Epithelial cell of proximal tubule (primary cell): ENCODE results near the gene TMC1. TPM values are rescaled to one million over a fixed set of nuclear protein-coding genes. Genes with fewer than 3 reads are reported as not detected.
"Not testable (repeated sequence)": the region's sequence is repeated elsewhere in the genome, so short reads cannot be mapped to it uniquely, and the experiment has no call there.

Experiments used
- DNase-seq: peaks from one replicate; pipeline ENCODE4 v3.0.0-alpha.2; 2011; ENCODE audit warnings: low read depth
- H3K4me3 ChIP-seq: 2 replicates; pipeline ENCODE4 v1.5.1; 2011; ENCODE audit warnings: low read depth, mild to moderate bottlenecking, low read length
- total RNA-seq: library from RNA; depleted of rRNA; stranded (reverse); fragments of >200 nt; gene quantifications from 2 replicates; pipeline ENCODE4 v1.2.3, GENCODE V29; 2015
- TF ChIP-seq, protein P1 (sequence below): conservative IDR thresholded peaks from 2 replicates; pipeline ENCODE4 v1.5.1; 2012; ENCODE audit warnings: low read depth, mild to moderate bottlenecking, low read length

TMC1 gene
- total RNA-seq, 1 donor from 2014 or later = not detected

DNA sequence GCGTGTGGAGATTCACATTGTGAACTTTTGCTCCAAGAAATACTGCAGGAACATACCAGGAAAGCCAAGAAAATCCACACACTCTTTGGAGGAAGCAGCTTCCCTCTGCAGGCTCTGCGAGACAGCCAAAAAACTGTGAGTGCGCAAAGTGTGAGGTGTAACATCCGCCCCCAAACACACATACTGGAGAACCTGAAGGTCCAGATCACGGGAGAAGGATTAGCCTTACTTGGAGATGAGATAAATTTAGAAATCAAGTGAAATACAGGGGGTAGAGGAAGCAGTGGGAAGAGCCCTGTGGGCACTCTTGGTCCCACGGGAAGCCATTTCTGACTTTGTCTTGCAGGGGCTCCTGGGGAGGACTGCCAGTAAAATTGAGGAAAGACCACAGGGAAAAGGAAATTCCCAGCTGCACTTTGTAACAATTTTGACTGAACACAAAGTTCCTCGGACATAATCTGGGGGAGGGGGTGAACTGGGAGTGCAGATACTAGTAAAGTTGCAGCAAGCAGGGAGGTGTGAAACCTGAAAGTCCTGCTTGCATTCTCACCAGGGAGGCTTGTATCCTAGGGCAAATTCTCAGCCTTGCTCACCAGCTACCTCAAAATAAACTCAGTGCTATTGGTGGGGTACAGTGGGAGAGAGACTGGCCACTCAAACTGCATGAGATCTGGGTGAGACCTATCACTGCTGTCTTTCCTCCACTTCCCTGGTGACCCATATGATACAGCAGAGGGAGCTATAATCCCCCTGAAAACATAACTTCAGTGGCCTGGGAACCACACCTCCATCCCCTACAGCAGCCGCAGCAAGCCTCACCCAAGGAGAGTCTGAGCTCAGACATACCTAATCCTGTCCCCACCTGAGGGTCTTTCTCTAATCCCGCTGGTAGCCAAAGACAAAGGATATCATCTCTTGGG lies 322.4 kb downstream of the TMC1 start:
- DNase-seq = no peak
- H3K4me3 ChIP-seq = no peak overlapping the region
- TF ChIP-seq, protein P1, sequence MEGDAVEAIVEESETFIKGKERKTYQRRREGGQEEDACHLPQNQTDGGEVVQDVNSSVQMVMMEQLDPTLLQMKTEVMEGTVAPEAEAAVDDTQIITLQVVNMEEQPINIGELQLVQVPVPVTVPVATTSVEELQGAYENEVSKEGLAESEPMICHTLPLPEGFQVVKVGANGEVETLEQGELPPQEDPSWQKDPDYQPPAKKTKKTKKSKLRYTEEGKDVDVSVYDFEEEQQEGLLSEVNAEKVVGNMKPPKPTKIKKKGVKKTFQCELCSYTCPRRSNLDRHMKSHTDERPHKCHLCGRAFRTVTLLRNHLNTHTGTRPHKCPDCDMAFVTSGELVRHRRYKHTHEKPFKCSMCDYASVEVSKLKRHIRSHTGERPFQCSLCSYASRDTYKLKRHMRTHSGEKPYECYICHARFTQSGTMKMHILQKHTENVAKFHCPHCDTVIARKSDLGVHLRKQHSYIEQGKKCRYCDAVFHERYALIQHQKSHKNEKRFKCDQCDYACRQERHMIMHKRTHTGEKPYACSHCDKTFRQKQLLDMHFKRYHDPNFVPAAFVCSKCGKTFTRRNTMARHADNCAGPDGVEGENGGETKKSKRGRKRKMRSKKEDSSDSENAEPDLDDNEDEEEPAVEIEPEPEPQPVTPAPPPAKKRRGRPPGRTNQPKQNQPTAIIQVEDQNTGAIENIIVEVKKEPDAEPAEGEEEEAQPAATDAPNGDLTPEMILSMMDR = peak; percentile 46

DNA sequence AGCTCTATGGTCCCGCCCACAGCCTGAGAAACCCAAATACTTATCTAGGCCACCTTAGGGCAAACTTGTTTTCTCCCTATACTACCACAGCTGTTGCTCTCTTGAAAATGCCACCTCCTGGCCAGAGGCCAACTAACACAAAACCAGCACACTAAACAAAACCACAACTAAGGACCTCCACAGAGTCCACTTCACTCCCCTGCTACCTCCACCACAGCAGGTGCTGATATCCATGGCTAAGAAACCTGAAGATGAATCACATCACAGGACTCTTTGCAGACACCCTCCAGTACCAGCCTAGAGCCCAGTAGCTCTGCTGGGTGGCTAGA lies 323.0 kb downstream of the TMC1 start:
- no peak for DNase-seq
- no peak overlapping the region for H3K4me3 ChIP-seq
- TF ChIP-seq, protein P1 = no peak

DNA sequence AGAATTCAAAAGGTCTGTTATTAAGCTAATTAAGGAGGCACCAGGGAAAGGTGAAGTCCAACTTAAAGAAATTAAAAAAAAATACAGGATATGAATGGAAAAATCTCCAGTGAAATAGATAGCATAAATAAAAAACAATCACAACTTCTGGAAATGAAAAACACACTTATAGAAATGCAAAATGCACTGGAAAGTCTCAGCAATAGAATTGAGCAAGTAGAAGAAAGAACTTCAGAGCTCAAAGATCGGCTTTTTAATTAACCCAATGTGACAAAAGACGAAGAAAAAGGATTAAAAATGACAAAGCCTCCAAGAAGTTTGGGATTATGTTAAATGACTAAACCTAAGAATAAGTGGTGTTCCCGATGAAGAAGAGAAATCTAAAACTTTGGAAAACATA lies 323.6 kb downstream of the TMC1 start:
- not testable (repeated sequence) for DNase-seq, H3K4me3 ChIP-seq

DNA sequence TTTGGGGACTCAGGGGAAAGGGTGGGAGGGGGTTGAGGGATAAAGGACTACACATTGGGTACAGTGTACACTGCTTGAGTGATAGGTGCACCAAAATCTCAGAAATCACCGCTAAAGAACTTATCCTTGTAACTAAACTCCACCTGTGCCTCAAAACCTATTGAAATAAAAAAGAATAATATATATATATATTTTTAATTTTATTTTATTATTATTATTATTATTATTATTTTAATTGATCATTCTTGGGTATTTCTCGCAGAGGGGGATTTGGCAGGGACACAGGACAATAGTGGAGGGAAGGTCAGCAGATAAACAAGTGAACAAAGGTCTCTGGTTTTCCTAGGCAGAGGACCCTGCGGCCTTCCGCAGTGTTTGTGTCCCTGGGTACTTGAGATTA lies 328.8 kb downstream of the TMC1 start:
- not testable (repeated sequence) for DNase-seq

DNA sequence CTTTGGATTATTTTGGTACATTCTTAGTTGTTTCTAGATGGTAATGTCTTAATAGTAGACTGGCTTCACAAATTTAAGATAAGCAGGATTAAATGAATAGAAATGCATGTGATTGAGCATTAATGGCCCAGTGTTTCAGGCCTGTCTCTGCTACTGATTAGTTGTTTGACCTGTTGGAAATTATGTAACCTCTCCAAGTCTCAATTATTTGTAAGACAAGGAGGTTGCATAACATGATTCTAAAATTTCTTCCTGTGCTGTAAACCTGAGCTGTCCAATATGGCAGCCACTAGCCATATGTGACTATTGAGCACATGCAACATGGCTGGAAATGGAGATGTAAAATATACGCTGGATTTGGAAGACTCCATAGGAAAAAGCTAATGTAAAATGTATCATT lies 333.9 kb downstream of the TMC1 start:
- TF ChIP-seq, protein P1 = no peak
- no peak for DNase-seq
- no peak overlapping the region for H3K4me3 ChIP-seq

More for the DNA sequence above, 328.8 kb downstream of the TMC1 start:
- H3K4me3 ChIP-seq = not testable (repeated sequence)

DNA sequence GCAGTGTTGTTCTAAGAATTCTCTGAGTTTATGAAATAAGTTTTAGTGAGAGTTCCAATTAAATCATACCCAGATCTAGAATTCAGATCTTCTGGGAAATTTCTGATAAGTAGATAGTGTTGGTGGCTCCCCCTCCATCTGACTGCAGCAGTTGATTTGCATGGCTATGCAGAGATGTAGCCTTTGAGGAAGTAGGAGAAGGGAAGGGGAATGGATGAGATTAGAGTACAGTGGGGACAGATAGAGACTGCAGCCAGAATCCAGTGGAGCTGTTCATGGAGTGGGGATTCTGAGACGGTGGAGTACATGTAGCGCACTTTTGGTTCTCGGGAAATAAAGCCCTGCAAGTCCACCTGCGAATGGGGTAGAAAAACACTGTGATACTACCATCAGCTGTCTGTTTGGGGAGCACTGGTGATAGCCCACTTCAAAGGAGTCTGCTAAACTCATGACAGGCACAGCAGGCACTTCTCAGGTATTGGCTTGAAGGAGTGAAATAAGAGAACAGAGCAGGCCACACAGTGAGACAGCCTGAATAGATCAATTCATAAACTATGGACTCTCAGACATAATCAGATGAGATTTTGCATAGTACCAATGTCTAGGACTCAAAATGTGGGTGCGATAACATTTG lies 334.6 kb downstream of the TMC1 start:
- no peak overlapping the region for H3K4me3 ChIP-seq
- DNase-seq = no peak
- TF ChIP-seq, protein P1 = no peak

DNA sequence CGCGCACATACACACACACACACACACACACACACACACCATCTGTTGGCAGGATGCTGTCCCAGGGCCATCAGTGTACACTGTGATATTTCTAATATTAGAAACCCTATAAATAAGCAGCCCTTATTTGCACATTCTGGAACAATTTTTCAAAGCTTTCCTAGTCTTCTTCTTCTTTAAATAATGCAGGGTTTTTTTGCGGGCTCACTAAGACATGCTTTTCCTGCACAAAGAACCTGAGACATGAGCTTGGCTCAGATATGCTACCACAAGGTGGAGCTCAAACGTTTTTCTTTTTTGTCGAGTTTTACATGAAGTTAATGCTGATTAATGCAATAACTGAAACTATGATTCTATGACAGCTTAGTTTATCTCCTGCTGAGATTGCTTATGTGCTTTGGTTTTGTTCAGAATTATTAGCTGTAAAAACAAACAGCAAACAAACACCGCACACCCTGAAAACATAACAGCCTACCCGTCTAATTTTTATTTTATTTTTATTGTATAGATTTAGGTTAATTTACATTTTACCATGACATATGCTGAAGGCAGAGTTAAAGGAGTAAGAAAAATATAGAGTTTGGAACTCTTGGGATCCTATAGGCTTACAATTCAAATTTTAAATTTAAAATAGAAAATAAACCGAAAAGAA lies 335.7 kb downstream of the TMC1 start:
- TF ChIP-seq, protein P1 = peak; percentile 77
- no peak overlapping the region for H3K4me3 ChIP-seq

DNA sequence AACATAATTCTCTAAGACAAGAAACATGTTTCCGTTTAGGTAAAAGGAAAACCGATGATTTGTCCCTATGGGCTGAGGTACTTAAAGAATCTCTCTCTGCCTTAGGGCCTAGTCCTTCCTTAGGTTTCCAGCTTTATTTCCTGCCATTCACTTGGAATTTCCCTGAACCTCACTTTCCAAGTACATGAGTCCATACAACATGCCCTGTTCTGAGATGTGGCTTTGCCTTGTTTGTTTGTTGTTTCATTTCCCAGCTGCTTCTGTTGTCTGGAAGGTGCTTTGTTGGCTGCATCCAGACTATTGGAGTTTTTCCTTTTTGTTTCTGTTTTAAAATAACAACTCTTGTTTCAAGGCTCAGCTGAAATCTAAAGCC lies 336.2 kb downstream of the TMC1 start:
- TF ChIP-seq, protein P1 = no peak
- DNase-seq = no peak
- no peak overlapping the region for H3K4me3 ChIP-seq

More for the DNA sequence above, 335.7 kb downstream of the TMC1 start:
- DNase-seq = no peak
